NT2/D1 (cell line): Measurements from ENCODE around the gene SGCB.

Experiments used
- SUZ12 ChIP-seq: IDR thresholded peaks from 2 replicates; pipeline ENCODE4 v1.6.1; 2011; ENCODE audit not compliant: insufficient read length, insufficient read depth; ENCODE audit errors: extremely low read depth
- YY1 ChIP-seq: IDR thresholded peaks from 2 replicates; pipeline ENCODE4 v1.6.1; 2011; ENCODE audit not compliant: insufficient read length, insufficient read depth
- ZNF274 ChIP-seq: IDR thresholded peaks from 2 replicates; pipeline ENCODE4 v1.6.1; 2011; ENCODE audit warnings: mild to moderate bottlenecking, low read depth, low read length

GRCh38 chr4:51999250-51999649 is 38.8 kb downstream of the SGCB start:
- no peak for TF ChIP-seq ZNF274
- TF ChIP-seq YY1, result no peak
- no peak for TF ChIP-seq SUZ12
